A549 (cell line): ENCODE measurements around the gene TMEM259. TPM values are rescaled to one million over a fixed set of nuclear protein-coding genes. Genes with fewer than 3 reads are reported as not detected.

ENCODE experiments used
- ATAC-seq, 2 experiments: fragments of 200-7000 bp in 1 of 2; fragments of >200 bp in 1 of 2; cut with Nextera tagmentation in 1 of 2; cut with Tn5 transposase in 1 of 2; 3 replicates each; pipeline versions ENCODE4 v1.8.0 to v1.9.1; 2018 to 2020; ENCODE audit warnings: mild to moderate bottlenecking in 1 of 2, moderate library complexity in 1 of 2
- CTCF ChIA-PET: fragments of 300-600 bp; sonication (Branson Sonifier 250); formaldehyde crosslinking; extraction: SDS; loops from one replicate; lab custom pipeline; 2021; ENCODE audit warnings: antibody characterized with exemption, inconsistent platforms; lab: Yijun Ruan, JAX
- POLR2A ChIA-PET: fragments of 350-600 bp; formaldehyde crosslinking; extraction: SDS; loops from one replicate; lab custom pipeline; 2021; ENCODE audit warnings: antibody characterized with exemption, inconsistent platforms; lab: Yijun Ruan, JAX
- DNase-seq, 2 experiments: peaks; one replicate each; pipeline versions ENCODE4 v3.0.0 to v3.0.0-alpha.2; 2011 to 2016; ENCODE audit warnings: low read depth in 1 of 2, low spot score in 1 of 2
- FAIRE-seq: peaks from 2 replicates; lab custom pipeline; 2011; peaks lifted over from hg19 to GRCh38; lab: Jason Lieb, UNC
- H3K27ac ChIP-seq, 2 experiments: fragments of >200 bp; sonication (Bioruptor Twin); formaldehyde crosslinking; 3 replicates each; pipeline ENCODE4 v1.5.1; 2016 to 2017
- H3K4me1 ChIP-seq: fragments of >200 bp; sonication (Bioruptor Twin); formaldehyde crosslinking; 3 replicates; pipeline ENCODE4 v1.6.1; 2016
- H3K4me2 ChIP-seq: fragments of >200 bp; sonication (Bioruptor Twin); formaldehyde crosslinking; 3 replicates; pipeline ENCODE4 v1.6.1; 2016
- H3K4me3 ChIP-seq: fragments of >200 bp; sonication (Bioruptor Twin); formaldehyde crosslinking; 3 replicates; pipeline ENCODE4 v1.5.1; 2016
- H3K9me3 ChIP-seq: fragments of >200 bp; sonication (Bioruptor Twin); formaldehyde crosslinking; 3 replicates; pipeline ENCODE4 v1.6.1; 2016
- ATOH8 ChIP-seq: fragments of 250-450 bp; sonication (Bioruptor Pico); IDR thresholded peaks from 2 replicates; pipeline ENCODE4 v1.5.0; 2020; ENCODE audit warnings: low read depth, mild to moderate bottlenecking, moderate library complexity
- BHLHE40 ChIP-seq: IDR thresholded peaks from 2 replicates; pipeline ENCODE4 v1.6.1; 2012; ENCODE audit warnings: low read depth, low read length, inconsistent platforms
- CEBPB ChIP-seq, 2 experiments: fragments of >200 bp in 1 of 2; sonication (Bioruptor Twin) in 1 of 2; formaldehyde crosslinking in 1 of 2; IDR thresholded peaks; 2 replicates each; pipeline ENCODE4 v1.6.1; 2012 to 2016
- CHD2 ChIP-seq: fragments of 150-350 bp; IDR thresholded peaks from 2 replicates; pipeline ENCODE4 v1.6.1; 2014; ENCODE audit warnings: low read length; ENCODE audit not compliant: partially characterized antibody
- CTCF ChIP-seq: fragments of >200 bp; sonication (Bioruptor Twin); formaldehyde crosslinking; IDR thresholded peaks from 3 replicates; pipeline ENCODE4 v1.5.1; 2016
- E2F6 ChIP-seq: IDR thresholded peaks from 2 replicates; pipeline ENCODE4 v1.6.1; 2012; ENCODE audit warnings: low read depth, borderline replicate concordance
- EP300 ChIP-seq, 2 experiments: fragments of >200 bp; sonication (Bioruptor Twin); formaldehyde crosslinking; IDR thresholded peaks; 2 replicates in 1 of 2; 3 replicates in 1 of 2; pipeline ENCODE4 v1.6.1; 2016 to 2017
- GATA3 ChIP-seq: IDR thresholded peaks from 2 replicates; pipeline ENCODE4 v1.6.1; 2012; ENCODE audit warnings: borderline replicate concordance
- KDM1A ChIP-seq: fragments of 200-600 bp; sonication (generic); IDR thresholded peaks from 2 replicates; pipeline ENCODE4 v1.6.1; 2016; ENCODE audit warnings: low read depth, mild to moderate bottlenecking
- MAFK ChIP-seq: fragments of 450-650 bp; IDR thresholded peaks from 2 replicates; pipeline ENCODE4 v1.6.1; 2014; ENCODE audit not compliant: partially characterized antibody
- MAZ ChIP-seq: fragments of 150-350 bp; IDR thresholded peaks from 2 replicates; pipeline ENCODE4 v1.6.1; 2014; ENCODE audit warnings: antibody characterized with exemption, low read depth, low read length, borderline replicate concordance
- MYC ChIP-seq: IDR thresholded peaks from 2 replicates; pipeline ENCODE4 v1.6.1; 2012; ENCODE audit warnings: mild to moderate bottlenecking, inconsistent platforms, low read length, improper control_type of control experiment, borderline replicate concordance
- PHF8 ChIP-seq: fragments of 200-600 bp; sonication (generic); IDR thresholded peaks from 2 replicates; pipeline ENCODE4 v1.6.1; 2016; ENCODE audit warnings: low read depth, mild to moderate bottlenecking, antibody characterized with exemption, moderate library complexity, borderline replicate concordance
- POLR2AphosphoS2 ChIP-seq: conservative IDR thresholded peaks from 2 replicates; pipeline ENCODE4 v1.6.1; 2012; ENCODE audit warnings: low read length, improper control_type of control experiment, inconsistent platforms
- RCOR1 ChIP-seq: fragments of 150-350 bp; IDR thresholded peaks from 2 replicates; pipeline ENCODE4 v1.6.1; 2014; ENCODE audit warnings: antibody characterized with exemption, low read length, low read depth
- REST ChIP-seq: fragments of 200-600 bp; sonication (generic); IDR thresholded peaks from 2 replicates; pipeline ENCODE4 v1.6.1; 2016; ENCODE audit warnings: antibody characterized with exemption, mild to moderate bottlenecking, moderate library complexity
- TFCP2L1 ChIP-seq: fragments of 250-450 bp; sonication (Bioruptor Pico); IDR thresholded peaks from 2 replicates; pipeline ENCODE4 v1.5.0; 2021; ENCODE audit warnings: mild to moderate bottlenecking
- ZFP36 ChIP-seq: fragments of 450-650 bp; IDR thresholded peaks from 2 replicates; pipeline ENCODE4 v1.6.1; 2014; ENCODE audit warnings: borderline replicate concordance; ENCODE audit not compliant: partially characterized antibody
- ZSCAN20 ChIP-seq: fragments of 250-450 bp; sonication (Bioruptor Pico); IDR thresholded peaks from 2 replicates; pipeline ENCODE4 v1.8.0; 2022; ENCODE audit warnings: mild to moderate bottlenecking, moderate library complexity
- WGBS: methylation state at CpG from one replicate; pipeline ENCODE4 v1.1.6; 2017; ENCODE audit errors: missing lambda C conversion rate; 5-methylcytosine and 5-hydroxymethylcytosine counted together
- polyA plus RNA-seq, 4 experiments: library from polyadenylated mRNA; depleted of rRNA in 3 of 4; stranded (reverse); fragments of >200 nt; fragmentation: RNase III in 1 of 4; extraction: RNeasy Plus Mini Kit Qiagen cat#74134 plus additional on column Dnase treatment in 1 of 4; gene quantifications; 2 replicates in 3 of 4; 3 replicates in 1 of 4; pipeline ENCODE4 v1.2.3, GENCODE V29; 2011 to 2017
- TF ChIP-seq, protein P1 (sequence below): fragments of >200 bp; sonication (Bioruptor Twin); formaldehyde crosslinking; IDR thresholded peaks from 2 replicates; pipeline ENCODE4 v1.6.1; 2016

Gene TMEM259
- polyA plus RNA-seq, 2 of the 4 experiments (the other 2 are of a cell fraction): 45.6 to 78.3 TPM

DNA sequence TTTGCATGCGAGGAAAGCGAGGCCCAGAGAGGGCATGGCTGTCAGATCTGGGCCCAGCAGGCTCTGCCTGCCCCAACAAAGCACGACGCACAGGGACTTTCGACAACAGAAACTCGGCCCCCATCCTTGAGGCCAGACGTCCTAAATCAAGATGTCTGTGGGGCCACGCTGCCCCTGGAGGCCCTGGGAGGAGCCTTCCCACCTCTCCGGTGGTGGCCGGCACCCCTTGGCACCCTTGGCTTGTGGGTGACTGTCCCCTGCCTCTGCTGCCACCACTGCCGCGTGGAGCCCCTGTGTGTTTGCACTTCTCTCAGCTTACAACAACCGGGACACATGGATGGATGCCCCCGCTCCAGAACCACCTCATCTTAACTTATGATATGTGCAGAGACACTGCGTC, 32.4 kb downstream of the TMEM259 start:
- no peak for TF ChIP-seq REST
- TF ChIP-seq E2F6: no peak
- no peak for TF ChIP-seq GATA3
- TF ChIP-seq POLR2AphosphoS2: no peak
- TF ChIP-seq MYC: no peak
- no peak for TF ChIP-seq TFCP2L1 (CRISPR knock-in tag)
- no peak for TF ChIP-seq ZFP36
- TF ChIP-seq, protein P1, sequence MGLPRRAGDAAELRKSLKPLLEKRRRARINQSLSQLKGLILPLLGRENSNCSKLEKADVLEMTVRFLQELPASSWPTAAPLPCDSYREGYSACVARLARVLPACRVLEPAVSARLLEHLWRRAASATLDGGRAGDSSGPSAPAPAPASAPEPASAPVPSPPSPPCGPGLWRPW: no peak
- TF ChIP-seq RCOR1: no peak
- TF ChIP-seq KDM1A: no peak
- no peak for TF ChIP-seq CTCF
- TF ChIP-seq MAZ: no peak
- no peak for TF ChIP-seq CEBPB (IDR thresholded peaks at IDR 0.05)
- TF ChIP-seq MAFK: no peak
- FAIRE-seq: no peak
- no peak for ATAC-seq
- POLR2A ChIA-PET: no interaction called here
- DNase-seq: no peak
- CTCF ChIA-PET: interaction anchor here (1.1 kb wide), 1 partner anchor 66 kb away, joined by 4 read pairs; no protein-coding TSS in a partner anchor
- WGBS: 97% methylated on average over 9 of the region's 15 CpGs
- Histone ChIP-seq H3K4me1 (peaks cover 10% of the 10 kb centered on the region; the same call in 2 of the 3 replicates), H3K4me2 (no peak overlapping the region), H3K9me3 (no peaks in the 10 kb centered on the region), H3K4me3 (no peak overlapping the region), H3K27ac (no peak overlapping the region)

GRCh38 chr19:988081-988480, 32.8 kb downstream of the TMEM259 start:
- Histone ChIP-seq H3K4me3 (no peak overlapping the region), H3K4me1 (peaks cover 14% of the 10 kb centered on the region; the same call in 2 of the 3 replicates), H3K27ac (no peak overlapping the region), H3K4me2 (no peak overlapping the region), H3K9me3 (no peaks in the 10 kb centered on the region)
- WGBS: 88% methylated on average over 7 of the region's 14 CpGs
- FAIRE-seq: no peak
- no peak for DNase-seq
- ChIA-PET CTCF (interaction anchor here (1.1 kb wide), 1 partner anchor 66 kb away, joined by 4 read pairs; no protein-coding TSS in a partner anchor), POLR2A (no interaction called here)
- TF ChIP-seq POLR2AphosphoS2: no peak
- TF ChIP-seq PHF8: no peak
- TF ChIP-seq CHD2: no peak
- no peak for TF ChIP-seq TFCP2L1 (CRISPR knock-in tag)
- no peak for TF ChIP-seq EP300 (IDR thresholded peaks at IDR 0.05)
- no peak for TF ChIP-seq ATOH8
- no peak for TF ChIP-seq E2F6
- TF ChIP-seq BHLHE40: no peak
- no peak for TF ChIP-seq ZSCAN20
- ATAC-seq: no peak
